Nephron progenitor cell (in vitro differentiated cells): ENCODE data around the gene ZSWIM4.
A peak's percentile ranks its signal among the peaks of the same experiment; 100 is the strongest.
"Not testable (repeated sequence)": the region's sequence is repeated elsewhere in the genome, so short reads cannot be mapped to it uniquely, and the experiment has no call there.

Source experiments
- DNase-seq: peaks from one replicate; pipeline ENCODE4 v3.0.0; 2021
- H3K27ac Mint-ChIP-seq: 2 replicates; pipeline ENCODE4 v1.8.0; 2021; ENCODE audit warnings: mild to moderate bottlenecking, moderate library complexity, mixed read lengths
- H3K27me3 Mint-ChIP-seq: 2 replicates; pipeline ENCODE4 v1.8.0; 2021; ENCODE audit warnings: mild to moderate bottlenecking, low read depth, mixed read lengths; ENCODE audit not compliant: poor library complexity
- H3K36me3 Mint-ChIP-seq: 2 replicates; pipeline ENCODE4 v1.8.0; 2021; ENCODE audit warnings: low read depth, mixed read lengths
- H3K4me1 Mint-ChIP-seq: 2 replicates; pipeline ENCODE4 v1.8.0; 2021; ENCODE audit warnings: mixed read lengths
- H3K4me3 Mint-ChIP-seq: 2 replicates; pipeline ENCODE4 v1.8.0; 2021; ENCODE audit warnings: mild to moderate bottlenecking, moderate library complexity, mixed read lengths
- H3K9me3 Mint-ChIP-seq: 2 replicates; pipeline ENCODE4 v1.8.0; 2021; ENCODE audit warnings: mild to moderate bottlenecking, moderate library complexity, mixed read lengths
- TF ChIP-seq, protein P1 (sequence below): fragments of 200-600 bp; sonication (generic); IDR thresholded peaks from 2 replicates; pipeline ENCODE4 v1.5.0; 2021; ENCODE audit warnings: antibody characterized with exemption

The ZSWIM4 gene

DNA sequence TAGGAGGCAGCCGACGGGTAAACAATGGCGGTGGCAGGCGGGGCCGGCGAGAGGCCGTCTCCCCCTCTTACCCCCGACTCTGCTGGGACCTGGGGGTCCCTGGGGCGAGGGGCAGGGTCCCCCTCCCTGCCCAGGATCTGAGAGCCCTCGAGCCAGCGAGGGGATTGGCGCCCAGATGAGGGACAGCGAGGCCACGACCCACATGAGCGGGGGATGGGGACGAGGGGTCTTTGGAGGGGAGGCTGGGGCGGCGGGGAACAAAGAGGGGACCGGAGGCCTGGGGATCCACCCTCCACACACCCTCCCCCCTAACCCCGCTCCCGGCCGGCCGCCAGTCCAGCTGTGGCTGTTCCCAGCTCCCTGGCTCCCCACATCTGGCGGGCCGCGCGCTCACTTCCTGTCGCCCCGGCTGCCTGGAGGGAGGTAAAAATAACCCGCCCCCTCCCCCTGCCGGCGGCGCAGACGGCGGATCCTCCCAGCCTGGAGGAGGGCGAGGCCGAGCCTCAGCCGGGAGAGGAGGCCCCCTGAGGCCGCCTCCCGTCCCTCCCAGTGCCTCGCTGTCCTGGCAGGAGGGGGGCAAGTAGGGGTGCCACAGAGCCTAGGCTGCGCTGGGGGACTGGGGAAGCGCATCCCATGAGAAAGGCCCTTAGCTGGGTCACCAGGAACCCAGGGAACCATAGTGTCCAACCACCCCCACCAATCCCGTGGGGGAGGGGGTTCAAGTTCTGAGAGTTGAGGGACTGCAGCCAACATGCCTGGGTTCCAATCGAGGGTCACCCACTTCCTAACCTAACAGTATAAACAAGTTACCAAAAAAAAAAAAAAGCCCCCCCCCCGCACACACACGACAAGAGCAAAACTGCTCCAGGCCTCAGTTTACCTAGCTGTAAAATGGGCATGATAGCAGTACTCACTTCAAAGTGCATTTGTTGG is 52.4 kb downstream of the ZSWIM4 start:
- peak overlapping the region; percentile 100 for H3K27ac Mint-ChIP-seq
- peak overlapping the region; percentile 68 for H3K4me3 Mint-ChIP-seq
- H3K36me3 Mint-ChIP-seq = no peaks in the 10 kb centered on the region
- no peaks in the 10 kb centered on the region for H3K27me3 Mint-ChIP-seq
- TF ChIP-seq, protein P1, sequence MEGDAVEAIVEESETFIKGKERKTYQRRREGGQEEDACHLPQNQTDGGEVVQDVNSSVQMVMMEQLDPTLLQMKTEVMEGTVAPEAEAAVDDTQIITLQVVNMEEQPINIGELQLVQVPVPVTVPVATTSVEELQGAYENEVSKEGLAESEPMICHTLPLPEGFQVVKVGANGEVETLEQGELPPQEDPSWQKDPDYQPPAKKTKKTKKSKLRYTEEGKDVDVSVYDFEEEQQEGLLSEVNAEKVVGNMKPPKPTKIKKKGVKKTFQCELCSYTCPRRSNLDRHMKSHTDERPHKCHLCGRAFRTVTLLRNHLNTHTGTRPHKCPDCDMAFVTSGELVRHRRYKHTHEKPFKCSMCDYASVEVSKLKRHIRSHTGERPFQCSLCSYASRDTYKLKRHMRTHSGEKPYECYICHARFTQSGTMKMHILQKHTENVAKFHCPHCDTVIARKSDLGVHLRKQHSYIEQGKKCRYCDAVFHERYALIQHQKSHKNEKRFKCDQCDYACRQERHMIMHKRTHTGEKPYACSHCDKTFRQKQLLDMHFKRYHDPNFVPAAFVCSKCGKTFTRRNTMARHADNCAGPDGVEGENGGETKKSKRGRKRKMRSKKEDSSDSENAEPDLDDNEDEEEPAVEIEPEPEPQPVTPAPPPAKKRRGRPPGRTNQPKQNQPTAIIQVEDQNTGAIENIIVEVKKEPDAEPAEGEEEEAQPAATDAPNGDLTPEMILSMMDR = no peak
- H3K9me3 Mint-ChIP-seq = no peaks in the 10 kb centered on the region
- H3K4me1 Mint-ChIP-seq = peaks cover 58% of the 10 kb centered on the region
- DNase-seq = peak; percentile 86

DNA sequence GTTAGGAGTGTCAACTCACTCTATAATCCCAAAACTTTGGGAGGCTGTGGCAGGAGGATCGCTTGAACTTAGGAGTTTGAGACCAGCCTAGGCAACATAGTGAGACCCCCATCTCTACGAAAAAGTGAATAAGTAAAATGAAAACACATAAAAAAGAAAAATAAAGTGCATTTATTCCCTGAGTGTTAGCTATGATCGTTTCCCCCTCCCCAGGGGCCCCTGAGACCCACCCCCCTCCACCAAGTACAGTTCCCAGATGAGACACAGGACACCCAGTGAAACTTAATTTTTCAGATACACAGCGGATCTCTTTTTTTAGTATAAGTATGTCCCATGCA is 53.1 kb downstream of the ZSWIM4 start:
- peak overlapping the region; percentile 94 for H3K27ac Mint-ChIP-seq
- no peaks in the 10 kb centered on the region for H3K27me3 Mint-ChIP-seq
- no peaks in the 10 kb centered on the region for H3K9me3 Mint-ChIP-seq
- H3K4me3 Mint-ChIP-seq = peak overlapping the region; percentile 42
- DNase-seq = no peak
- H3K4me1 Mint-ChIP-seq = peaks cover 58% of the 10 kb centered on the region
- no peaks in the 10 kb centered on the region for H3K36me3 Mint-ChIP-seq
- TF ChIP-seq, protein P1 = no peak

DNA sequence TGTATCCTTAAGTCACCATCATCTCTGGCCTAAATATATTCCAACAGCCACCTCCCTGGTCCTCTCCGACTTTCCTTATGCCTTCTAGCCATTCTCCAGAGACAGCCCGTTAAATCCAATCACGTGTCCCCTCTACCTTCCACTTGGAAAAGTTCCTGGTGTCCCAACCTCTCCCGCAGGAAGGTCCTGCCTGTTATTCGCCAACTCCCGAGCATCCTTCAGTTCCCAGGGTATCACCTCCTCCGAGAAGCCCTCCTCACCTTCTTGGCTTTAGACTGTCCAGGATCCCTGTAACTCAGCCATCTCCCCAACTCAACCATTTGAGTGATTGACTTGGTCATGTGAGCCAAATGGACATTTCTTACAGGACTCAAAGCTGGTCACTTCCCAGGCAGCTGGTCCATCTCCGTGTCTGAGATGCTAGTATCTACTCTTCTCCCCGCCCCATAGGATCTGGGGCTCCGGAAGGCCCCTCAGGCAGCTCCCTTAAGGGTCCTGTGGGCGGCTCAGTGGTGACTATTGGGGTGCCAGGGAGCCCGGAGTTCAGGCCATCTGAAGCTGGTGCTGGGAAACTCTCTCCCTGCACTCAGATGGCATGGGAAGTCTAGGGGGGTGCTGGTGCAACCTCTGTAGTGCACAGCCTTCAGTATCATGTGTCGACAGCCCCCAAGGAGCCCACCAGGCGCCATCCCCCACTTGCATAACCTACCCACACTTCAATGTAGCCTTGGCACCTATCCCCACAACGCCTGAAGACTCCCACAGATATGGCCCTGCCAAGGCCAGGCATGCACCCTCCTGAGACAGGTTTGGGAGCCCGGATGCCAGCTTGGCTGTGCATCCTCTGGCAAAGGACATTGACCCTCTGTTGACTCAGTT is 53.8 kb downstream of the ZSWIM4 start:
- peaks cover 52% of the 10 kb centered on the region for H3K4me1 Mint-ChIP-seq

DNA sequence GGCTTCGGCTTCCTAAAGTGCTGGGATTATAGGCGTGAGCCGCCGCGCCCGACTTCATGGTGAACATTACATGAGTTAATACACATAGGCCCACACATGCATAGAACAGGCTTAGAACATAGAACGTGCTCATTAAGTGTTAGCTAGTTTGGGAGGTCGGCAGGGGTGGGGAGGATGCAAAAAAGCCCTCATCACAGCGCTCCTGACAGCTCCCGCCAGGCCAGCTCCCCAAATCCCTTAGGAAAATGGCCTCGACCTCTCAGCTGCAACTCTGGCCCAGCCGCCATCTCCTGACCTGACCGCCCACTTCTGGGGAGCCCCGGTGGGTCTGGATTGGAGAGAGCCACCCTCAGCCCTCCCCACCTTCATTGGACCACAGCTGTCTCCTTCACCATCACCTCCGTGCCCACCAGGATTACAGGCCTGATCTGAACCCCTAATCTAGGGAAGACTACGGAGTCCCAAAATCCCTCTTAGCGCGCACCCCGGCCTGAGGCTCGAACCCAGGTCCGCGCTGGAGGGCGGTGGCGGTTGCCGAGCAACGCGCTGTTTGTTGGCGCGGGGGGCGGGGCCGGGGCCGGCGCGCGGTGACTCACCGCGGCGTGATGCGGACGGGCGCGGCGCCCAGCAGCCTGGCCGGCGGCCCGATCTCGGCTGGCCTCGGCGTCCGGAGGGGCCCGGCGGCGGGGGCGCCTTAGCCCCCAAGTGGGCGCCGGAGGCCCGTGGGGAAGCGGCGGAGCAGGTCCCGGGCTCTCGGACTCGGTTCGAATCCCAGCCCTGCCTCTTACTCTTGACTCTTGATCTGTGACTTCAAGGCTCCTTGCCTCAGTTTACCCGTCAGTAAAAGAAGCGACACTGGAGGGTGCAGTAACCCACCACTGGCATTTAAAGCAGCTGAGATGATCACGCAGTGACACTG is 55.0 kb downstream of the ZSWIM4 start:
- TF ChIP-seq, protein P1 = no peak
- peak; percentile 79 for DNase-seq
- H3K36me3 Mint-ChIP-seq = no peaks in the 10 kb centered on the region
- peaks cover 40% of the 10 kb centered on the region for H3K4me1 Mint-ChIP-seq
- no peaks in the 10 kb centered on the region for H3K27me3 Mint-ChIP-seq
- H3K9me3 Mint-ChIP-seq = no peaks in the 10 kb centered on the region
- peak overlapping the region; percentile 66 for H3K27ac Mint-ChIP-seq
- H3K4me3 Mint-ChIP-seq = peak overlapping the region; percentile 40

More for the DNA sequence above, 53.8 kb downstream of the ZSWIM4 start:
- Mint-ChIP-seq H3K27me3 (no peaks in the 10 kb centered on the region), H3K27ac (peak overlapping the region; percentile 94), H3K9me3 (no peaks in the 10 kb centered on the region), H3K36me3 (no peaks in the 10 kb centered on the region), H3K4me3 (peak overlapping the region; percentile 59)
- TF ChIP-seq, protein P1 = no peak
- DNase-seq = no peak

DNA sequence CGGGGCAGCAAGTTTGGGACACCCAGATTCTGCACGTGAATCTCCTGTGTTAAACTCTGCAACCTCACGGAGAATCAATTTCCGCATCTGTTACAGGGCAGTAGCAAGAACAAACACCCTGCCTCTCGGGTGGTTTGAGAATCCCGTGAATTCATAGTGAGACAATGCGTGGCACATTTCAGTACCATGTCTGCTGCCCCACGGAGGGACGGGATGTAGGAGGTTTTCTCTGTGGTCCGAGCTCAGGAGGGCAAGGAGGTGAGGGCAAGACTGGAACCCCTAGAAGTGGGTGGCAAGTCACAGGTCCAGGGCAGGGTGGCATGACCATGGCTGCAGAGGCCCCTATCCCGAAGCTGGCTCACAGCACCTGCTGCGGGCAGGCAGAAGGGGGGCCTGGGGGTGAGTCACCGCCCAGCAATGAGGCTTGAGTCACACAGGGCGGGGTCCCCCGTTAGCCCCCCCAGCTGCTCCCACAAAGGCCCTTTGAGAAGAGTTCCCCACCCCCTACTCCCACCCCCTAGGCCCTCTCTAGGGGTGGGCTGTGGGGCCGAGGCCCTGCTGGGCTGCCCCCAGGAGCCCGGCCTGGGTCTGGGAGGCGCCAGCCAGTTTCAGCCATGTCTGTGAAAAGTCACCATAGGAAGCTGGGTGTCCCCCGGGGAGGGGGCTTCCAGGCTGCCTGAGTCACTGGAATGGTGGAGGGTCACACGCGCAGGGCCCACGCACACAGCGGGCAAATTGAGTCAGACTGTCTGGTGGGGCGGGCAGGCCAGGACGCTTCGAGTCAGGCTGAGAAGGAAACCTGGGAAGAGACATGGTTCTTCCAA is 55.9 kb downstream of the ZSWIM4 start:
- TF ChIP-seq, protein P1 = no peak
- peaks cover 31% of the 10 kb centered on the region for H3K4me1 Mint-ChIP-seq
- no peak for DNase-seq
- no peaks in the 10 kb centered on the region for H3K9me3 Mint-ChIP-seq
- no peaks in the 10 kb centered on the region for H3K27me3 Mint-ChIP-seq
- peak overlapping the region; percentile 40 for H3K4me3 Mint-ChIP-seq
- H3K36me3 Mint-ChIP-seq = no peaks in the 10 kb centered on the region
- peak overlapping the region; percentile 66 for H3K27ac Mint-ChIP-seq

DNA sequence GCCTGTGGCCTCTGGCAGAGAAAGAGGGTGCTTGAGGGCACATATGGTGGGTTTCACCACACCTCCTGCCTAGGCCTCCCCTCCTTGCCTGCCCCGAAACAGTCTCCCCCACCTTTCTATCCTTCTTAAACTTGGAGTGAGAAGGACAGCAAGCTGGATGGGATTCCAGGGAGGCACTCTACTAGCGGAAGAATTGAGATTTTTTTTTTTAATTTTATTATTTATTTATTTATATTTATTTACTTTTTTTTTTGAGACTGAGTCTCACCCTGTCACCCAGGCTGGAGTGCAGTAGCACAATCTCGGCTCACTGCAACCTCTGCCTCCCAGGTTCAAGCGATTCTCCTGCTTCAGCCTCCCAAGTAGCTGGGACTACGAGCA is 56.5 kb downstream of the ZSWIM4 start:
- H3K9me3 Mint-ChIP-seq, DNase-seq, H3K36me3 Mint-ChIP-seq, H3K27me3 Mint-ChIP-seq, H3K27ac Mint-ChIP-seq, H3K4me3 Mint-ChIP-seq: not testable (repeated sequence)
- H3K4me1 Mint-ChIP-seq = peaks cover 25% of the 10 kb centered on the region

DNA sequence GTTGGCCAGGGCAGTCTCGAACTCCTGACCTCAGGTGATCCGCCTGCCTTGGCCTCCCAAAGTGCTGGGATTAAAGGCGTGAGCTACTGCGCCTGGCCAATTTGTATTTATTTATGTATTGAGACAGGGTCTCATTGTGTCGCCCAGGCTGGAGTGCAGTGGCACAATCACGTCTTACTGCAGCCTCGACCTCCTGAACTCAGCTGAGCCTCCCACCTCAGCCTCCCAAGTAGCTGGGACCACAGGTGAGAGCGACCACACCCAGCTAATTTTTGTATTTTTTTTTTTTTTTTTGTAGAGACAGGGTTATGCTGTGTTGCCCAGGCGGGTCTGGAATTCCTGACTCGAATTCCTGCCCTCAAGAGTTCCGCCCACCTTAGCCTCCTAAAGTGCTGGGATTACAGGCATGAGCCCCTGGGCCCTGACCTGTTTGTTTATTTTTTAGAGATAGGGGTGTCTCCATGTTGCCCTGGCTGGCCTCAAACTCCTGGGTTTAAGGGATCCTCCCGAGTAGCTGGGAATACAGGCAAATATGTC is 57.0 kb downstream of the ZSWIM4 start:
- H3K4me3 Mint-ChIP-seq, H3K36me3 Mint-ChIP-seq, DNase-seq, H3K27me3 Mint-ChIP-seq, H3K9me3 Mint-ChIP-seq, H3K27ac Mint-ChIP-seq: not testable (repeated sequence)
- peaks cover 24% of the 10 kb centered on the region for H3K4me1 Mint-ChIP-seq
